ENCODE data around the gene ANTXRL.
"Not testable (repeated sequence)": the region's sequence is repeated elsewhere in the genome, so short reads cannot be mapped to it uniquely, and the experiment has no call there.

Gene ANTXRL

GRCh38 chr10:46286991-46287693 lies at the start of gene ANTXRL:
TSS of gene ANTXRL (plus strand) at chr10:46286997. CDS start at chr10:46287263, 266 bp downstream.
- no peak for DNase-seq (ENCODE audit: extremely low read depth, low read depth)
- no peak for TF ChIP-seq CTCF (IDR thresholded peaks at IDR 0.05; ENCODE audit: low read depth, low read length)

GRCh38 chr10:46237815-46238510 lies 48.8 kb upstream of the ANTXRL start:
- no peak for DNase-seq (ENCODE audit: extremely low read depth, low read depth)
- no peak for TF ChIP-seq CTCF (IDR thresholded peaks at IDR 0.05; ENCODE audit: low read depth, low read length)

GRCh38 chr10:46239247-46239646 lies 47.5 kb upstream of the ANTXRL start:
- DNase-seq (ENCODE audit: extremely low read depth, low read depth), result no peak
- TF ChIP-seq CTCF (IDR thresholded peaks at IDR 0.05; ENCODE audit: low read depth, low read length), result no peak

- no peak for TF ChIP-seq CTCF (IDR thresholded peaks at IDR 0.05; ENCODE audit: low read depth, low read length)
- no peak for DNase-seq (ENCODE audit: extremely low read depth, low read depth)
Measured at GRCh38 chr10:46239993-46240683, 46.7 kb upstream of the ANTXRL start.

- DNase-seq (ENCODE audit: extremely low read depth, low read depth), result no peak
- no peak for TF ChIP-seq CTCF (IDR thresholded peaks at IDR 0.05; ENCODE audit: low read depth, low read length)
Measured at GRCh38 chr10:46240684-46241565, 45.9 kb upstream of the ANTXRL start.

GRCh38 chr10:46245381-46245900 lies 41.4 kb upstream of the ANTXRL start:
- no peak for TF ChIP-seq CTCF (IDR thresholded peaks at IDR 0.05; ENCODE audit: low read depth, low read length)
- no peak for DNase-seq (ENCODE audit: extremely low read depth, low read depth)

GRCh38 chr10:46246400-46247180 lies 40.2 kb upstream of the ANTXRL start:
- DNase-seq (ENCODE audit: extremely low read depth, low read depth), result not testable (repeated sequence)

All from AG09319 (cell line).